ENCODE measurements around the gene NUAK2. TPM values are rescaled to one million over a fixed set of nuclear protein-coding genes. Genes with fewer than 3 reads are reported as not detected.

NUAK2 gene
- total RNA-seq, 2 experiments from 2014 or later = 14.9 to 15.3 TPM

DNA sequence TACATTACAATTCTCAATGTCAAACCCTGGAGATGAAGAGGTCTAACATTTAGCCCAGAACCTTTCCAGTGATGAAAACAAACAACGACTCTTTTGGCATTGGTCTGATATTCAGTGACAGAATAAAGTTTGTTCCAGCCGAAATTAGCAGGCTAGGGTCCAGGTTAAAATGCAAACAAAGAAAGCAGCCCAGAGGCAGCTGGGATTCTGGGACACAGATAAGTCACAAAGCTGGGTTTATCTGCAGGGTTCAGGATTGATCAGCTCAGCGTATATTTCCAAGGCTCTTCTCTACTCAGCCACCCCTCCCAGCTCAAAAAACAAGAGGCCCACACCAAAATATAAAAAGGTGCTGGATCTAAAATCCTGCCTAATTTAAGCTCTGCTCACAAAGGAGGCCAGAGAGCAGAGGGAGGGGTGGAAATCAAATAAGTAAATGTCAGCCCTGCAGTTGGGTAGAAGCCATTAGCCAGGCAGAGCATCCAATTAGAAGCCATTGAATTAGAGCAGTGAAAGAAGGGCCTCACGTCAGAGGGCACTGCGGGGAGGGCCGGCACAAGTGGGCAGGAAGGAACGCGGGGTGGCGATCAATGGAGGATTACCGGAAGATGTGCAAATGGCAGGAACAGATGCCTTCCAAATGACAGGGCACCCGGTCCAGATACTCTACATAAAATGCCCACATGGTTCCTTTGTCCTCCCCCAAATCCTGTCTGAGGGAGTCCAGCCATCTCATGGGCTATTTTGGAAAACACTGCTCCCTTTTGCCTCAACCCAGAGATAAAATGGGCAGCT is 38.4 kb upstream of the NUAK2 start:
- H3K4me1 ChIP-seq (ENCODE audit: insufficient read depth, low read length) = no peaks in the 10 kb centered on the region
- no peak for ATAC-seq (ENCODE audit: poor library complexity)
- Mint-ChIP-seq H3K4me1 (ENCODE audit: low read depth) (no peaks in the 10 kb centered on the region), H3K9me3 (no peaks in the 10 kb centered on the region), H3K4me3 (no peak overlapping the region), H3K27ac (no peak overlapping the region), H3K27me3 (peaks cover 11% of the 10 kb centered on the region), H3K36me3 (ENCODE audit: low read depth) (no peaks in the 10 kb centered on the region)
- H3K27ac ChIP-seq (ENCODE audit: low read depth in 1 of 2, low read length in 2 of 2) = no peak overlapping the region
- ChIA-PET CTCF (no interaction called here), POLR2A (no interaction called here)
- H3K27me3 ChIP-seq (ENCODE audit: control insufficient read depth in 1 of 2, insufficient read depth in 2 of 2, low read length in 2 of 2) = peaks cover 6 to 11% of the 10 kb centered on the region in 2 experiments
- no peak overlapping the region for H3K4me3 ChIP-seq (ENCODE audit: low read length)
- H3K36me3 ChIP-seq (ENCODE audit: insufficient read depth, low read length) = no peaks in the 10 kb centered on the region
- DNase-seq = no peak
- no peak for TF ChIP-seq CTCF (IDR thresholded peaks at IDR 0.05)
- intact Hi-C loops (cut with DNase I, micrococcal nuclease) = loop anchor here in 1 of 2 experiments (5.0 kb wide), 1 partner anchor 72 kb away; no protein-coding TSS in a partner anchor
- H3K9me3 ChIP-seq (ENCODE audit: control insufficient read depth in 1 of 2, insufficient read depth in 1 of 2, low read length in 2 of 2) = no peaks in the 10 kb centered on the region

DNA sequence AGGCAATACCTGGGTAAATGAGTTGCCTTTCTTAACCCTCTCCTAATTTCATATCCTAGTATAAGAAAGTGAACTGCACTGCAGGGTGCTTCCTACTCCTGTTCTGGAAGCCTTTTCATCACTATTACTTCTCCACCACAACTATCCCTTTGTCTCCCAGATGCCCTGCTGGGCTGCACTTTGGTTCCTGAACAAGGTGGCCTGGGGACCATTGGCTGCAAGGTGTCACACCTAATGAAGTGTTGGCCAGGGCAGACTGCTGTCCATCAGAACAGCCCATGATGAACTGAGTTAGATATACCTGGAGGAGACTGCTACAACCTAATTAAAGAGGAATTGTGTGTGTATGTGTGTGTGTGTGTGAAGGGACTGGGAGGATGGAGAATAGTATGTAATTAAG is 37.0 kb upstream of the NUAK2 start:
- no peak overlapping the region for H3K27ac Mint-ChIP-seq
- intact Hi-C loops (cut with DNase I, micrococcal nuclease) = loop anchor here in 1 of 2 experiments (5.0 kb wide), 1 partner anchor 74 kb away; no protein-coding TSS in a partner anchor
- H3K9me3 Mint-ChIP-seq = no peaks in the 10 kb centered on the region
- Histone ChIP-seq H3K4me1 (ENCODE audit: insufficient read depth, low read length) (no peaks in the 10 kb centered on the region), H3K9me3 (ENCODE audit: control insufficient read depth in 1 of 2, insufficient read depth in 1 of 2, low read length in 2 of 2) (no peaks in the 10 kb centered on the region), H3K4me3 (ENCODE audit: low read length) (no peak overlapping the region), H3K27me3 (ENCODE audit: control insufficient read depth in 1 of 2, insufficient read depth in 2 of 2, low read length in 2 of 2) (peaks cover 6 to 11% of the 10 kb centered on the region in 2 experiments), H3K36me3 (ENCODE audit: insufficient read depth, low read length) (no peaks in the 10 kb centered on the region), H3K27ac (ENCODE audit: low read depth in 1 of 2, low read length in 2 of 2) (no peak overlapping the region)
- no peaks in the 10 kb centered on the region for H3K4me1 Mint-ChIP-seq (ENCODE audit: low read depth)
- H3K36me3 Mint-ChIP-seq (ENCODE audit: low read depth) = no peaks in the 10 kb centered on the region
- no peak for TF ChIP-seq CTCF (IDR thresholded peaks at IDR 0.05)
- ATAC-seq (ENCODE audit: poor library complexity) = no peak
- ChIA-PET CTCF (no interaction called here), POLR2A (no interaction called here)
- no peak for DNase-seq
- H3K4me3 Mint-ChIP-seq = no peak overlapping the region
- H3K27me3 Mint-ChIP-seq = peaks cover 16% of the 10 kb centered on the region

DNA sequence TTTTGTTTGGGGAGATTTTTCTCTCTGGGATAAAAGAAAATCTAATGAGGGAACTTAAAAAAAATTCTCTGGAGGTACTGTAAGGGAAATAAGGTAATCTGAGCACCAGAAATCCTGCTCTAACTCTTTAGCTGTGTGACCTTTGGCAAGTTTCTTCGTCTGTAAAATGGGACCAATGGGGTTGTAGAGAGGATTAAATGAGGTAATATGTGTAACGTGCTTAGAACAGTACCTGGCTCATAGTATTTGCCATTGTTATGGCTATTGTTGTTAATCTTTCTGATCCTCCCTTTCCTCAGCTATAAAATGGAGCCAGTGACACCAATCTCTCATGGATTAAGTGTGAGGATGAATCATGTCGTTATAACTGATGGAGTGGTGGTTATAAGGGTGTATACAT is 36.0 kb upstream of the NUAK2 start:
- POLR2A ChIA-PET = no interaction called here
- no peaks in the 10 kb centered on the region for H3K4me1 Mint-ChIP-seq (ENCODE audit: low read depth)
- no peaks in the 10 kb centered on the region for H3K9me3 Mint-ChIP-seq
- H3K4me3 Mint-ChIP-seq = no peak overlapping the region
- TF ChIP-seq CTCF (IDR thresholded peaks at IDR 0.05) = no peak
- no peaks in the 10 kb centered on the region for H3K4me1 ChIP-seq (ENCODE audit: insufficient read depth, low read length)
- no peaks in the 10 kb centered on the region for H3K36me3 ChIP-seq (ENCODE audit: insufficient read depth, low read length)
- intact Hi-C loops (cut with DNase I, micrococcal nuclease) = loop anchor here in 1 of 2 experiments (5.0 kb wide), 1 partner anchor 75 kb away; no protein-coding TSS in a partner anchor
- no peaks in the 10 kb centered on the region for H3K36me3 Mint-ChIP-seq (ENCODE audit: low read depth)
- CTCF ChIA-PET = interaction anchor here (1.1 kb wide), 1 partner anchor 167 kb away, joined by 3 read pairs; no protein-coding TSS in a partner anchor
- H3K27me3 Mint-ChIP-seq = peaks cover 16% of the 10 kb centered on the region
- no peak overlapping the region for H3K4me3 ChIP-seq (ENCODE audit: low read length)
- H3K27ac Mint-ChIP-seq = no peak overlapping the region
- H3K9me3 ChIP-seq (ENCODE audit: control insufficient read depth in 1 of 2, insufficient read depth in 1 of 2, low read length in 2 of 2) = no peaks in the 10 kb centered on the region
- no peak overlapping the region for H3K27ac ChIP-seq (ENCODE audit: low read depth in 1 of 2, low read length in 2 of 2)
- H3K27me3 ChIP-seq (ENCODE audit: control insufficient read depth in 1 of 2, insufficient read depth in 2 of 2, low read length in 2 of 2) = peaks cover 6 to 11% of the 10 kb centered on the region in 2 experiments
- ATAC-seq (ENCODE audit: poor library complexity) (no peak), DNase-seq (no peak)
